Umbilical cord (tissue), 2 donors: ENCODE measurements around the gene NUDT16. TPM values are rescaled to one million over a fixed set of nuclear protein-coding genes. Genes with fewer than 3 reads are reported as not detected.
A peak's percentile ranks its signal among the peaks of the same experiment; 100 is the strongest.
"Not testable (repeated sequence)": the region's sequence is repeated elsewhere in the genome, so short reads cannot be mapped to it uniquely, and the experiment has no call there.

ENCODE experiments used
- DNase-seq: peaks from one replicate; pipeline ENCODE4 v3.0.0-alpha.2; 2015; ENCODE audit warnings: low spot score
- total RNA-seq: library from RNA; depleted of rRNA; stranded (reverse); fragments of >200 nt; gene quantifications from one replicate; pipeline ENCODE4 v1.2.3, GENCODE V29; 2014; ENCODE audit warnings: low replicate concordance; ENCODE audit not compliant: insufficient read depth

Gene NUDT16
- total RNA-seq = 10.6 TPM

DNA sequence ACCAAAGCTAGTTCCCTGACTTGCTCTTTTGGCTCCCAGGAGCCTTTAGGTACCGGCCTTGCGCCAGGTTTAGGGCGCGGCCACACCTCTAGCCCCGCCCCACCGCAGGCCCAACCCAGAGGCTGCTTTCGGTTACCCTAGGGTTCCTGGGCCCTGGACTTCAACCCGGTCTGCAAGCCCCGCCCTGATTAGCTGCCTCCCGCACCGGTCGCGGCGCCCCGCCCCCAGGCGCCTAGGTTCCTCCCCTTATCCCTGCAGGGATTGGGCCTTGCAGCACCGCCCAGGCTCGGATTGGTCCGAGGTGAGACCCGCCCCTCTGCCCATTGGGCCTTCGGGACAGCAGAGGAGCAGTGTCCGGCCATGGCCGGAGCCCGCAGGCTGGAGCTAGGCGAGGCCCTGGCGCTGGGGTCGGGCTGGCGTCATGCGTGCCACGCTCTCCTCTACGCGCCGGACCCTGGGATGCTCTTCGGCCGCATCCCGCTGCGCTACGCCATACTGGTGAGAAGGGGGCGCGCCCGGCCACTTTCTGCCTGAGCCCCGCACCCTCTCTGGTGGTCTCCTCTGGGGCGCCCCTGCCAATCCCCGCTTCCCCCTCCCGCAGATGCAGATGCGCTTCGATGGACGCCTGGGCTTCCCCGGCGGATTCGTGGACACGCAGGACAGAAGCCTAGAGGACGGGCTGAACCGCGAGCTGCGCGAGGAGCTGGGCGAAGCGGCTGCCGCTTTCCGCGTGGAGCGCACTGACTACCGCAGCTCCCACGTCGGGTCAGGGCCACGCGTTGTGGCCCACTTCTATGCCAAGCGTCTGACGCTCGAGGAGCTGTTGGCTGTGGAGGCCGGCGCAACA lies at the start of gene NUDT16:
Gene NUDT16 (plus strand): TSS at position 330 of the 847 bp plus-strand sequence. CDS start 31 bp downstream, at position 361.
- peak; percentile 99 for DNase-seq

- DNase-seq = no peak
Observed at GRCh38 chr3:131338948-131339640, 42.5 kb upstream of the NUDT16 start.

GRCh38 chr3:131341761-131342160 lies 39.8 kb upstream of the NUDT16 start:
- no peak for DNase-seq

GRCh38 chr3:131348911-131349310 lies 32.7 kb upstream of the NUDT16 start:
- no peak for DNase-seq

GRCh38 chr3:131349454-131349853 lies 32.1 kb upstream of the NUDT16 start:
- DNase-seq = no peak

GRCh38 chr3:131349946-131350347 lies 31.6 kb upstream of the NUDT16 start:
- no peak for DNase-seq

GRCh38 chr3:131350506-131350905 lies 31.1 kb upstream of the NUDT16 start:
- DNase-seq = no peak

DNA sequence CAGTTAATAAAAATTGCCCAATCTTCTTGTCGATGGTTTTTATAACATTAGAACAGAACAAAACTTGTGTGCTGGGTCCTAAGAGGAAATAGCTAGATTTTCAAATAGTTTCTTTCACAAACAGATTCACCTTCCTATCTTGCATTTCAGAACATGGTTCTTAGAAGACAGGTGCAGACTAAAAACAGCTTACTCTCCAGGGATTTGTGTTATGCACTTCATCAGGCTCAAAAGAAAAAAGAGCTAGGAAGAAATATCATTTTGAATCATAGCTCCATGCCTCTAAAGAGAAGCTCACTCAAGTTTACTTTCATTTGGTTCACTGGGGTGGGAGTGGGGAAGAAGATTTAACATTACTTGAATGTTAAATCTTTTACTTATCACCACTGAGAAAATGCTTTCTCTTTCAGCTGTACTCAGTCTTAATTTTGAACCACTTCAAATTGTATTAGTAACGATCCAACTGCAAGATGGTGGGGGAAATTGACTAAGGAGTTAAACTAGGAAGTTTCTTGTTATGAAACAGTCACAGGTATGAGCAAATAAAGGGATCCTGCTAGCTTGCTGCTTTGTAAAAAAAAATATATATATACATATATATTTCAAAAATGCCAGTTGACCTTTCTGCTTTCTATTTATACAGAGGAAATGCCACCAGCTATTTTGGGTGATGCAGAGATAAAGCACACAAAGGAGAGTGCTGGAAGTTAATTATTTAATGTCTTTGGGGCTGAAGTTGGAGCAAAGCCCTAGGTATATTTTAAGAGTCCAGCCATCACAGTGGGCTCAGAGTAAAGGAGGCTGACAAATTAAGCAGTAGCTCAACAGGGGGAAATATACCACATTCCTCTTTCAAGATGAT lies 28.3 kb upstream of the NUDT16 start:
- DNase-seq = no peak

DNA sequence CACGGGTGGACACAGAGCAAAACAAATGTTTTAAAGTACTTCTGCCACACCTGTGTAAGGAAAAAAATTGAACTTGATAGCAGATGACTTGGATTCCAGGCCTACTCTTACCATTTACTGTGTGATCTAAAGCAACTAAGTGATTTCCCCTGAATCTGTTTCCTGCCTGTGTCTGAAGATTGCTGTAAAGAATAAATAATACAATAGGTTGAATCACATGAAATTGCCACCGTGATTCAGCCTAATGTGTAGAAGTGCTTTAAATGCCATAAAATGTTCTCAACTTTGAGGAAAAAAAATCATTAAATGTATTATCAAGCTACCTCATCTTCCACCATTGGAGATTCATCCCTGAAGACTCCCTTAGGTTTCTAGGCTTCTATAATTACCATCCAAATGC lies 27.6 kb upstream of the NUDT16 start:
- DNase-seq = no peak

DNA sequence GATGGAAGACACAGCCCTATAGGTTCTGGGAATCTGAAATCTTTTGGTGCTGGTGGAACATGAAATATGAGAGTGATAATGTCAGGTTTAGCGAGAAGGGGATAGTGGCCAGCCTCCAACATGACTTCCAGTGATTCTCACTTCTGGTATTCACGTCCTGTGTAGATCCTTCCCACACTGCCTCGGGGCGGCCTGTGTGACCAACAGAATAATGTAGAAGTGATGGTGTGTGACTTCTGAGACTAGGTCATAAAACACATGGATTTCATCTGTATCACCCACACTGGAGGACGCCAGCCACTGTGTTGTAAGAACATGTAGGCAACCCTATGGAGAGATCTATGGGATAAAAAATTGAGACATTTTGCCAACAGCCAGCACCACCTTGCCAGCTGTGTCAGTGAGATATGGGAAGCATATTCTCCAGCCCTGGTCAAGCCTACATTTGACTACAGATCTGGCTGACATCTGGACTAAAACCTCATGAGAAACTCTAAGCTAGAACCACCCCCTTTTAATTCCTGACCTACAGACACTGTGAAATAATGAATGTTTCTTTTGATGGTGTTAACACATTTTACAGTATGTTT lies 25.5 kb upstream of the NUDT16 start:
- DNase-seq = no peak

- no peak for DNase-seq
Observed at GRCh38 chr3:131357275-131357674, 24.3 kb upstream of the NUDT16 start.

DNA sequence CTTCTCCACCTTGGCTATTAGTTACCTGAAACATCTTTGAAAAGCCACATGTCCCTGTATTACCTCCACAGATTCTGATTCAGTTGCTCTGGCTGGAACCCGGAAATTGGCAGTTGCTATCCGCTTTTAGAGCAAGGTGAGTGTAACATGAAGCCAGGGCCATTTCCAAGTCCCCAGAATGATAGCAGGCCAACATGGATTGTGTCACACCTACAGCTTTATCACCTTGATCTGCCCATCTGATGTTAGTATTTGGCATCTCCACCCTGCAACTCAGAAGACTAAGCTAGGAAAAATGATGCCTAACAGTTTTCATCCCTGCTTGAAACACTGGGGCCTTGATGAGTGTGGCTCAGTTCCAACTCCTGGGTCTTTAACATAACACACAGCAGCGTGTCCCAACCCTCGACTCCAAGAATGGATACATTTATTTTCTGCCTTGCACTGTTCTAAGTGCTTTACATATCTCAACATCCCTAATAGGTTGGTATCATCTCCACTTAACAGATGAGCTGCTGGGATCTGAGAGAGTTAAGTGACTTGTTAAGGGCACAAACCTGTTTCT lies 21.3 kb upstream of the NUDT16 start:
- DNase-seq = no peak

DNA sequence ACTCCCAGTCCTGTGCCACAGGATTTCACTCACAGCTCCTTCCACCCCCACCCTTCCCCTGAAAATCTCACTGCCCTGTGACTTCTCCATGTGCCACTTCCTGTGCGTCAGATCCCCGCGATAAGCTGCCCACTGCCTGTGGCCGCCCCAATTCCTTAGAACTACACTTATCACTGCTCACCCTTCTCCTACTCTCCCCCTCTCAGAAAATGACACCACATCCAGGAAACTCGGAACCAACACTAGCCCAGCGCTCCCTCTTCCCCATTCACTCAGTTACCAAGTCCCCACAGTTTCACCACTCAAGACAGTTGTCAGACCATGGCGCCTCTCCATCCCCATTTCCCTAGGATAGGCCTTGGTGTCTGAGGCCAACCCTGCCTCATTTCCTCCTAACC lies 20.5 kb upstream of the NUDT16 start:
- not testable (repeated sequence) for DNase-seq

DNA sequence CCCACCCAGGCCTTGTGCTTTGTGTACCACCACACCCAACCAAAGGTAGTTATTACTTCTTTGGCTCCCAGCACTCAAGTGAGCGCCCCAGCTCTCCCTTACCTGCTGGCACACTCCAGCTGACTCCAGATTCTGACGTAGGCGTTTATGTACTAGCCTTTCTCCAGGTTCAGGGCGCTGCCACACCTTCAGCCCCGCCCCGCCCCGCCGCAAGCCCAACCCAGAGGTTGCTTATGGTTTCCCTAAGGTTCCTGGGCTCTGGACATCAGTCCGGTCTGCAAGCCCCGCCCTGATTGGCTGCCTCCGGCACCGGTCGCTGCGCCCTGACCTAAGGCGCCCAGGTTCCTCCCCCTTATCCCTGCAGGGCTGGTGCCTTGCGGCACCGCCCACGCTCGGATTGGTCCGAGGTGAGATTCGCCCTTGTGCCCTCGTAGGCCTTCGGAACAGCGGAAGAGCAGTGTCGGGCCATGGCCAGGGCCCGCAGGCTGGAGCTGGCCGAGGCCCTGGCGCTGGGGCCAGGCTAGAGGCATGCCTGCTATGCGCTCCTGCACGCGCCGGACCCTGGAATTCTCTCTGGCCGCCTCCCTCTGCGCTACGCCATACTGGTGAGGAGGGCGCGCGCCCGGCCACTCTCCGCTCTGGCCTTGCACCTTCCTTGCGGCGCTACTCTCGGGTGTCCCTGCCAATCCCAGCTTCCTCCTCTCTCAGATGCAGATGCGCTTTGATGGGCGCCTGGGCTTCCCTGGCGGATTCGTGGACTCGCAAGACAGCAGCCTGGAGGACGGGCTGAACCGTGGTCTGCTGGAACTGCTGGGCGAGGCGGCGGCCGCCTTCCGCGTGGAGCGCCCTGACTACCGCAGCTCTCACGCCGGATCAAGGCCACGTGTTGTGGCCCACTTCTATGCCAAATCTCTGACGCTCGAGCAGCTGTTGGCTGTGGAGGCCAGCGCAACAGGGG lies 19.8 kb upstream of the NUDT16 start:
- peak; percentile 45 for DNase-seq

GRCh38 chr3:131363275-131363674 lies 18.3 kb upstream of the NUDT16 start:
- no peak for DNase-seq

DNA sequence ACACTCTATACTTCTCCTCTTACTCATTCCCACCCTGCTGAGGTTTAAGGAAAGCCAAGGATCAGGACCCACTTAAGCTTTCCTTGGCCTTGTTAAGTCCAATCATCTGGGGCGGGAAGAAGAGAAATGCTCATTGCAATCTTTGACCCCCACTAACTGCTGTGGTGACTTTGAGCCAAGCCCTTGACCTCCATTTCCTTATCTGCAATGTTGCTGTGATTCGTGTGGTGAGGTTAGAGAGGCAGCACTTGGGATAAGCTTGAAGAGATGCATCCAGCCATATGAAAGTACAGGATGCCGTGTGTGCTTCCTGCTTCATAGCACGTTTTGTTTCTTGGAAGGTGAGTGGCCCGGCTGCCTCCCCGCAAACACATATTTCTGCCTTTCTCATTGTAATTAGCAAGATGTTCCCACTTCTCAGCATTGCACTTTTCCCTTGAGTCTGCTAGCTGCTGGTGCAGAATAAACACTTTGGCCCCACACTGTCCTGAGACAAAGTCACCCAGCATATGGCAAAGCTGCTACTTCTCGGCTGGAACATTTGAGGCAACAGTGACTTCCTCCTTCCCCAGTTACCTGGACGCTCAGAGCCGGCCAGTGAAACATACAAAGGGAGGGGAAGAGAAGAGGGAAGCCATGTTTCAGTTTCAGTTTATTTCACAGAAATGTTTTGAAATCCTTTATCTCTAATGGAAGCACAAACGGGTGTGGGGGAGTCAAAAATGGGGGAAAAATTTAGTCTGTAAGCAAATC lies 10.5 kb upstream of the NUDT16 start:
- DNase-seq = no peak

GRCh38 chr3:131371688-131372066 lies 9.9 kb upstream of the NUDT16 start:
- DNase-seq = no peak

DNA sequence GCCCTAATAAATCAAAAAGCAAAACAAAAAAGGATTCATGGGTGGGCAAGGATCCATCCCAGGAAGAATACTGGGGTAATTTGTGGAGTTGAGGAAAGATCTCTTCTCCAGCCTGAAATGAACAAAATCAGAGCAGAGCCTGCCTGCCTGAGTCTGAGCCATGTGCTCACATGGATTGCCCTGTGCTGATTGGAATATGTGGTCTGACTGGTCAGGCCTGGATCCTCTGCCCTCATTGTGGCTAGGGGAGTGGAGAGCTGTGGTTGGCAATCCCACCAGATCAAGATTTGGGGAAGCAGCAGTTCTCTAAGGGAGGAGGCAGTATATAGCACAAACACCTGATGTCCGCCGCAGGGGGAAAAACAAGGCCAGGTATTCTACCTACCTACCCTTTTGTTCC lies 6.8 kb upstream of the NUDT16 start:
- DNase-seq = no peak

- DNase-seq = not testable (repeated sequence)
Observed at GRCh38 chr3:131380821-131381444, 641 bp upstream of the NUDT16 start.
